ENCODE data around the gene FBXL20.
"Not testable (repeated sequence)": the region's sequence is repeated elsewhere in the genome, so short reads cannot be mapped to it uniquely, and the experiment has no call there.

The FBXL20 gene

GRCh38 chr17:39304188-39304587 lies 97.2 kb downstream of the FBXL20 start:
- H3K9ac ChIP-seq: no peak overlapping the region
- peaks cover 35% of the 10 kb centered on the region for H3K4me1 ChIP-seq (ENCODE audit: low read depth, poor library complexity, severe bottlenecking)
- no peak overlapping the region for H3K27ac ChIP-seq
- H3K4me2 ChIP-seq: no peak overlapping the region
- no peaks in the 10 kb centered on the region for H3K27me3 ChIP-seq (ENCODE audit: insufficient read depth, low read depth)
- no peaks in the 10 kb centered on the region for H3K36me3 ChIP-seq (ENCODE audit: insufficient read depth)
- no peak overlapping the region for H3K4me3 ChIP-seq (IDR thresholded peaks at IDR 0.05; ENCODE audit: insufficient read depth, low read depth, low read length)
- H4K20me1 ChIP-seq (ENCODE audit: insufficient read depth): no peaks in the 10 kb centered on the region
- no peak overlapping the region for H2AFZ ChIP-seq (ENCODE audit: low read depth)
- TF ChIP-seq CTCF (conservative IDR thresholded peaks at IDR 0.05; ENCODE audit: low read depth, low read length): no peak
- H3K79me2 ChIP-seq (ENCODE audit: insufficient read depth, low read depth): no peaks in the 10 kb centered on the region

- no peak for TF ChIP-seq CTCF (conservative IDR thresholded peaks at IDR 0.05; ENCODE audit: low read depth, low read length)
- Histone ChIP-seq H3K9ac (no peak overlapping the region), H3K79me2 (ENCODE audit: insufficient read depth, low read depth) (no peaks in the 10 kb centered on the region), H4K20me1 (ENCODE audit: insufficient read depth) (no peaks in the 10 kb centered on the region), H3K27ac (no peak overlapping the region), H2AFZ (ENCODE audit: low read depth) (no peak overlapping the region), H3K4me2 (no peak overlapping the region), H3K27me3 (ENCODE audit: insufficient read depth, low read depth) (no peaks in the 10 kb centered on the region), H3K4me3 (IDR thresholded peaks at IDR 0.05; ENCODE audit: insufficient read depth, low read depth, low read length) (no peak overlapping the region), H3K4me1 (ENCODE audit: low read depth, poor library complexity, severe bottlenecking) (no peaks in the 10 kb centered on the region), H3K36me3 (ENCODE audit: insufficient read depth) (no peaks in the 10 kb centered on the region)
These were observed 107.4 kb downstream of the FBXL20 start for GRCh38 chr17:39294060-39294459.

DNA sequence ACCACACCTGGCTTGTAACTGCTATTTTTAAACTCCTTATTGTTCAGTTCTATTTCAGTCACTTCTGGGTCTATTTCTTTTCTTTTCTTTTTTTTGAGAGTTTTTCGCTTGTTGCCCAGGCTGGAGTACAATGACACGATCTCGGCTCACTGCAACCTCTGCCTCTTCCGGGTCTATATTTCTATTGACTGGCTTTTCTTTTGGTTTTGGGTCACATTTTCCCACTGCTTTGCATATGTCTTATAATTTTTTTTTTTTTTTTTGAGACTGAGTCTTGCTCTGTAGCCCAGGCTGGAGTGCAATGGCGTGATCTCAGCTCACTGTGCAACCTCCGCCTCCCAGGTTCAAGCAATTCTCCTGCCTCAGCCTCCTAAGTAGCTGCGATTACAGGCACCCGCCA lies 108.9 kb downstream of the FBXL20 start:
- H3K4me2 ChIP-seq; H3K9ac ChIP-seq; H3K4me3 ChIP-seq (IDR thresholded peaks at IDR 0.05; ENCODE audit: insufficient read depth, low read depth, low read length); H3K36me3 ChIP-seq (ENCODE audit: insufficient read depth); H3K79me2 ChIP-seq (ENCODE audit: insufficient read depth, low read depth); H3K4me1 ChIP-seq (ENCODE audit: low read depth, poor library complexity, severe bottlenecking); H2AFZ ChIP-seq (ENCODE audit: low read depth); H4K20me1 ChIP-seq (ENCODE audit: insufficient read depth); H3K27me3 ChIP-seq (ENCODE audit: insufficient read depth, low read depth); H3K27ac ChIP-seq: not testable (repeated sequence)

- not testable (repeated sequence) for H3K4me1 ChIP-seq (ENCODE audit: low read depth, poor library complexity, severe bottlenecking); H3K4me2 ChIP-seq
These were observed 114.9 kb downstream of the FBXL20 start for GRCh38 chr17:39286513-39286912.

DNA sequence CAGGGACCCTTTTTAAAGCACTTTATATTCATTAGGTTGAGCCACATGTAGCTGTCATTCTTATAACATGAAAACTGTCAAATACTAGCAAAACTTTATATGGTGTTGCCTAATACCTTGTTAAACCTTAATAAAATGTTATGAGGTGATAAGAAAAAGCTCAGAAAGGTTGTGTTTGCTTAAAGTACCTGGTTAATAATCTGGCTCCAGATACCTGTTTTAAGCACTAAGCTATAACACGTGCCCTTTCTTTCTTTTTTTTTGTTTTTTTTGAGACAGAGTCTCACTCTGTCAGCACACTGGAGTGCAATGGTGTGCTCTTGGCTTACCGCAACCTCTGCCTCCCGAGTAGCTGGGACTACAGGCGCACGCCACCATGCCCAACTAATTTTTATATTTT lies 116.7 kb downstream of the FBXL20 start:
- H3K4me1 ChIP-seq (ENCODE audit: low read depth, poor library complexity, severe bottlenecking): no peaks in the 10 kb centered on the region
- H3K4me2 ChIP-seq: no peak overlapping the region
- no peaks in the 10 kb centered on the region for H3K79me2 ChIP-seq (ENCODE audit: insufficient read depth, low read depth)
- H3K4me3 ChIP-seq (IDR thresholded peaks at IDR 0.05; ENCODE audit: insufficient read depth, low read depth, low read length): no peak overlapping the region
- H3K36me3 ChIP-seq (ENCODE audit: insufficient read depth): no peaks in the 10 kb centered on the region
- no peaks in the 10 kb centered on the region for H3K27me3 ChIP-seq (ENCODE audit: insufficient read depth, low read depth)
- H2AFZ ChIP-seq (ENCODE audit: low read depth): no peak overlapping the region
- no peak overlapping the region for H3K9ac ChIP-seq
- no peaks in the 10 kb centered on the region for H4K20me1 ChIP-seq (ENCODE audit: insufficient read depth)
- no peak overlapping the region for H3K27ac ChIP-seq
- TF ChIP-seq CTCF (conservative IDR thresholded peaks at IDR 0.05; ENCODE audit: low read depth, low read length): no peak

More at GRCh38 chr17:39286513-39286912, 114.9 kb downstream of the FBXL20 start:
- not testable (repeated sequence) for H3K79me2 ChIP-seq (ENCODE audit: insufficient read depth, low read depth); H3K27ac ChIP-seq; H3K9ac ChIP-seq; H4K20me1 ChIP-seq (ENCODE audit: insufficient read depth); H3K27me3 ChIP-seq (ENCODE audit: insufficient read depth, low read depth); H3K4me3 ChIP-seq (IDR thresholded peaks at IDR 0.05; ENCODE audit: insufficient read depth, low read depth, low read length); H3K36me3 ChIP-seq (ENCODE audit: insufficient read depth); H2AFZ ChIP-seq (ENCODE audit: low read depth)
